Stimulated activated CD4-positive, alpha-beta T cell treated with anti-CD3 and anti-CD28 coated beads, Interleukin-15, amount 100 ng/mL, for 48 hours (primary cell): Measurements from ENCODE around the gene INO80E.
A peak's percentile ranks its signal among the peaks of the same experiment; 100 is the strongest.
"Not testable (repeated sequence)": the region's sequence is repeated elsewhere in the genome, so short reads cannot be mapped to it uniquely, and the experiment has no call there.

Experiments used
- DNase-seq, 2 donors: peaks; one replicate each; pipeline ENCODE4 v3.0.0-alpha.2; 2020; ENCODE audit warnings: low read depth in 2 of 2

INO80E gene

DNA sequence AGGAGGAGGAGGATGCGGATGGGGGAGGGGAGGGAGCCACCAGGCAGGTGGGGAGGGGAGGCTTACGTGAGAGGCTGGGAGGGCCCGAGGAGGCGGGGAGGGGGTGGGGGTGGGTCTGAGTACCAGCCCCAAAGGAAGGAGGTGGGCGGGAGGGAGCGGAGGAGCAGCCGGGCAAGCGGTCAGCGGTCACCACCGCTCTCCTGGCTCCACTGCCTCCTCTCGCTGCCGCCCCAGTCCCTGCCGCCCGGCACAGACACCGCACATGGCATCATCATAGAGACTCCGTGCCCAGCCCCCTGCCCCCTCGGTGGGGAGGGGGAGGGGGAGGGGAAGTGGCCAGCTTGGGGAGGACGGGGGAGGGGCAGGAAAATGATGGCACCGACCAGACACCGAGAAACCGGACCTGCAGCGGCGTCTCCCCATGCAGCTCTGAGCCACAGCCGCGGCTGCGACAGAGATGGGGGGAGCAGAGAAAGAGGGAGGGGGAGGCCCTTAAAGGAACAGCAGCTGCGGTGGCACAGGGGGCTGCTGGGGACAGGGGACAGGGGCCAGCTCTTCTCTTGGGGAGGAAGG is 34.9 kb downstream of the INO80E start, which contains the start of gene TLCD3B:
TSS of gene TLCD3B (minus strand) at position 431 of the 573 bp plus-strand sequence. CDS start 744 bp downstream, outside the sequence.
- DNase-seq: no peak

DNA sequence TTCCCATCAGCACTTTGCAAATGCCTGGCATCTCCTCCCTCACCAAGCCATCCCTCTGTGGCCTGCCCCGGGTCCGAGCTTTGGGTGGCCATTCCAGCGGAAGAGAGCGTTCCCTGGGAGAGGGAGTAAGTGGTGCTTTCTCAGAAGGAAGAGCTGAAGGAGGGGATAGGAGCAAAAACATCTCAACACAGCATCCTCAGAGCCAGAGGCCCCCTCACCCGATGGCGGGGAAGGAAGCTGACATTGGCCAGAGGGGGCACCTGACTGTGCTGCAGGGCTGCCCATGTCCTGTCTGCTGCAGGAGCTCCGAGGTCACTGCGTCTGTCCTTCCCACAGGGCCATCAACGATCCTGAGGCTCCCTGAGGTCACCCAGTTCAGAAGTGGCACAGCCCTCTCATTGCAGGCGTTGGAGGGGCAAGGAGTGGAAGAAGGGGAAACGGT is 35.5 kb downstream of the INO80E start:
- no peak for DNase-seq

DNA sequence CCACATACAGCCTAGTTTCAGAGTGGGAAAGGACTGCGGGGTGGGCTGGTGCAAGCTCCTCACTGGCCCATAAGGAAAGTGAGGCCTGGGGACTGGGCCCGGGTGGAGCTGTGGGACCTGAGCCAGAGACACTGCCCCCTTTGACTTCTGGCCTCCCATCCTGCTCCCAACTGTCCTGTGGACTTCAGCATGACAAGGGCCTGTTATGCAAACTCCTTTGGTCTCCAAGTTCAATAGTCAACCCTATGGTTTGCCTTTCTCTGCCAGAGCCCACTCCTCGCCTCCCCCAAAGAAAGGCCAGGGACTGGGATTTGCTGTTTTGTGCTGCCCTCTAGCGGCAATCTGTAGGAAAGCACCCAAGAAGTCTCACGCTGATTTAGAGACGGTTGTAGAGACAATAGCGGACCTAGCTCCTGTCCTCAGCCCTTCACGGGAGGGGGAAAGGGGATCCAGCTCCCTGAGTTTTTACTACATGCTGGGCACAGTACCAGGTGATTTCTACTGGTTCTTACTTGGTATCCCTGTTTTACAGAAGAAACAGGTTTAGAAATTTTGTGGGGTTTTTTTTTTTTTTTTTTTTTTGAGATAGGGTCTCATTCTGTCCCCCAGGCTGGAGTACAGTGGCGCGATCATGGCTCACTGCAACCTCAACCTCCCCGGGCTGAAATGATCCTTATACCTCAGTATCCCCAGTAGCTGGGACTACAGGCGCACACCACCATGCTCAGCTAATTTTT is 36.2 kb downstream of the INO80E start:
- DNase-seq: peak in 1 of 2 donors; percentile 44

DNA sequence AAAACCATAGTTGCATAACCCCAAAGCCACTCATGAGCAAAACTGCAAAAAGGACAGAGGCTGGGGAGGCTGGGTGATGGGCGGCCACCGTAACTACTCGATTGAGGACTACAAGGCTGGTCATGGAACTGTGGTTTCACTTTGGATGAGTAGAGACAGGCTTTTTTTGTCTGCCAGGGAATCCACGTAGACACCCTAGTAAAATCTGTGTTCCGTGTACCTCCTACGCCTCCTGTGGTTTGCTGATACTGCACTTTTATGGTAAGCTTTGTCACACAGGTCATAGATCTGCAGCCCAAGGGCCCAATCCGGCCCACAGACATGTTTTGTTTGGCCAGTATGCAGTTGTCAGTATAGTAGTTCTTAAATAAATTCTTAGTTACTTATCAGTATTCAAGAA is 37.2 kb downstream of the INO80E start:
- peak in 1 of 2 donors; percentile 26 for DNase-seq

DNA sequence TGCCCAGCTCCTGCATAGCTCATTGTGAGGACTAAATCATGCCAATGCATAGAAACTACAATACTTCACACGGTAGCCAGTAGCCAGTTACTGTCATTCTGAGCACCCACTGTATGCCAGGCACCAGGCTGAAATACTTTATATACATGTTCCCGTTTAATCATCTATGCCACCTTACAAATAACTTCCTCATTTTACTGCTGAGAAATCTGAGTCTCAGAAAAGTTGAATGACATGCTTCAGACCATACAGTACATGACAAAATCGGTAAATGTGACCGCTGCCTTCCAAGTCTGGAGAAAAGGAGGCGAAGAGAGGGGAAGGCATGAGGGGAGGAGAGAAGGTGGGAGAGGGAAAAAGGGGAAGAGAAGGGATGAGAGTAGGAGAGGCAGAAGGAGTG is 44.2 kb downstream of the INO80E start:
- no peak for DNase-seq

DNA sequence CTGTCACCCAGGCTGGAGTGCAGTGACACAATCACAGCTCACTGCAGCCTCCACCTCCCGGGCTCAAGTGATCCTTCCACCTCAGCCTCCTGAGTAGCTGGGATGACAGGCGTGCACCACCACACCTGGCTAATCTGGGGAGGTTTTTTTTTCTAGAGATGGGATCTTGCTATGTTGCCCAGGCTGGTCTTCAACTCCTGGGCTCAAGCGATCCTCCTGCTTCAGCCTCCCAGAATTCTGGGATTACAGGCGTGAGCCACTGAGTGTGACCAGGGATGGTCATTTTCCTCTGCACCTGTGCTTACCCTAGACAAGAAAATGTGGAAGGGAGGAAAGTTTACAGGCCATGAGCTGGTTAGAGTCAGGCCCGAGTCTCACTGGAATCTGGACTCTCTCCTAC is 44.6 kb downstream of the INO80E start:
- not testable (repeated sequence) for DNase-seq

DNA sequence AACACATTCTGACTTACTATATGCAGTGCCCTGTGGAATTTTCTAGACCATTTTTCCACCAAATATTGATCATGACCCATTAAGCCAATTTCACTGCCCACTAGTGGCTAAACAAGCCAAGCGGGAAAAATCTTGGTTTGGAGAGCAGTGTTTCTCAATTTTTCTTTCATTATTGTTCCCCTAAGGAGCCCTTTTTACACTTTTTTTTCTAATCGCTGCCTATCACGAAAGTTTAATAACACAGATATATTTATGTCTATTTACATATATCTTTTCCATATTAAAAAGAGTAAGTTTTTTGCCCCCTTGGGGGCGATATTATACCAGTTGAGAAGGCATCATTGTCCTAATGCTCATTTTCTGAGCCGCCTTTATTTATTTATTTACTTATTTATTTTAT is 45.8 kb downstream of the INO80E start:
- no peak for DNase-seq

DNA sequence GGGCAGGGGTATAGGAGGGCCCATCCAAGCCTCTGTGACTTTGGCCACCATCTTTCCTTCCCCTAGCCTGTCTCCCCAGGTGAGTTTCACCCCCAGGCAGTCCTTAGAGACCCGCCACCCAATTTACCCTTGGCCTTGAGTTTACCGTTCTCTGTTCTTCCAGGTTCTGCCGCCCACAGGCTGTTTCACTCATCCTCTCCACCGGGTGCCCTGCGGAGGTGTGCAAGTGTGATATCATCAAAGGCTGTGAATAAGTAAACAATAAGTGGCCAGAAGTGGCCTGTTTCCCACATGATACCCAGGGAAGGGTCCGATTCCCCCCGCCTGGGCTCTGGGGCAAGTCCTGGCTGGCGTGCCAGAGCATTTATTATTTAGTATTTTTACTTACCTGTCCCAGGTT is 50.1 kb downstream of the INO80E start:
- no peak for DNase-seq

DNA sequence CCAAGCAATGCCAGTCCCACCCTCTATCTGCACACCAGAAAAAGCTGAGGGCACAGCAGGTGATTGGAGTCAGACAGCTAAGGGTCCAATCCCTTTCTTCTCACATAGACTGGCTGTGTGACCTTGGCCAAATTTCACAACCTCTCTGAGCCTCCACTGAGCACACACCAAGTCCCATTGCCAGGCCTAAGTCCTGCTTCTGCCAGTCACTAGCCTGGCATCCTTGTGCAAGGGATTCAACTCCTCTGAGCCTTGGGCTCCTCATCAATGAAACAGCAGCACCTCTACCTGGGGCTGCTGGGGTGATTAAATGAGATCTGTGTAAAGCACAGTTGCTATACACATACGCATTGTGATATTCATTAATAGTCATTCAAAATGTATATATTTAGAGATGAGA is 50.5 kb downstream of the INO80E start:
- DNase-seq: no peak

DNA sequence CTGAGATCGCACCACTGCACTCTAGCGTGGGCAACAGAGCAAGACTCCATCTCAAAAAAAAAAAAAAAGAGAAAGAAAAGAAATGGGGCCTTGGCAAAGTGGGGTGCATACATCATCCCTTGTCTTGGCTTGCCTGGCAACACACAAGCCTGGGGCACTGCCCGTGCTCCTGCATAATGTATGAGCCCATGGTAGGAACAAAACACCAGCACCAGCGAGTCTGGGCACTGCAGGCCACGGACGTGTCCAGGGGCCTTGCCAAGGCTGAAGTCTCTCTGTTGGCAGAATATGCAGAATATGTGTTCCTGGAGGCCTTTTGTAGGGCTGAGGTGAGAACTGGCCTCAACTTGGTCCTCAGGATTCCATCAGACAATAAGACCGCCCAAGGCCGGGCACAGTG is 53.8 kb downstream of the INO80E start:
- no peak for DNase-seq

DNA sequence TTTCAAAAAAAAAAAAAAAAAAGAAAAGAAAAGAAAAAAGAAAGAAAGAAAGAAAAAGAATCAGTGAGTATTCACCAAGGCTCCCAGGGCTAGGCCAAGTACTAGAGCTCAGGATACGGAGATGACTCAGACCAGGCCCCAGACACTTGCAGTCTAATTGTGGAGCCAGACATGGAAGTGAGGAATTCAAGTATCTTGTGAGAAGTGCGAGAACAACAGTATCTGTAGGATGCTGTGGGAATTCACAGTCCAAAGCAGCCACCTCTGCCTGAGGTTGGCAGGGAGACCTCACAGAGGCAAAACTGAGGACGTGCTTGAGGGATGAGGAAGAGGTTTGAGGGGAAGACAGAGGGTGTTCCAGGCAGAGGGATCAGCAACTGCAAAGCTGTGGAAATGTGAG is 55.5 kb downstream of the INO80E start:
- no peak for DNase-seq

DNA sequence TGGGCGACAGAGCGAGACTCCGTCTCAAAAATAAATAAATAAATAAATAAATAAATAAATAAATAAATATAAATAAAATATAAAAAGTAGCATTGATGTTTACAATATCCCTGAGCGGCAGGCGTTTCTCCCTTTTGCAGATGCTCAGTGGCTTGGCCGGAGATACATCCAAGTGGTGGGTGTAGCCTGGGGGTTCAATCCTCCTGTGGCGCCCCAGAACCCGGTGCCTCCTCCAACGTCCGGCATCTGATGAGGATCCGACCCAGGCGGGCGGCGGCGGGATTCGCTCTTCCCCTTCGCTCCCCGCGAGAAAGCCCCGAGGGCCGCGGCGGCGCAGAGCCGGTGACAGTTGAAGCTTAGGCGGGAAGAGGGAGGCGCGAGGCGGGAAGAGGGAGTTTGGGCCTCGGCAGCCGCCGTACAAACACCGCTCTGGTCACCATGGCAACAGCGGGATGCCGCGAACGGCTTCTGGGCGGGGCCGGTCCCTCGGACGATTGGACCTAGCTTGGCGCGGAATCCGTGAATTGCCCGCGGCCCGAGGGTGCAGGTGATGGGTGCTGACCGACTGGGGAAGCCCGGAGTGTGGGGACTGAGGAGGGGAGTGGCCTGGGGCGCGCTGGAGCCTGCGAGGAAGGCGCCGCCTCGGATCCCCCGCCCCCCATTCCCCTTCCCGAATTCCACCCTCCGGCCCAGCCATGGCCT is 56.8 kb downstream of the INO80E start:
- peak; percentile 89 to 91 for DNase-seq

DNA sequence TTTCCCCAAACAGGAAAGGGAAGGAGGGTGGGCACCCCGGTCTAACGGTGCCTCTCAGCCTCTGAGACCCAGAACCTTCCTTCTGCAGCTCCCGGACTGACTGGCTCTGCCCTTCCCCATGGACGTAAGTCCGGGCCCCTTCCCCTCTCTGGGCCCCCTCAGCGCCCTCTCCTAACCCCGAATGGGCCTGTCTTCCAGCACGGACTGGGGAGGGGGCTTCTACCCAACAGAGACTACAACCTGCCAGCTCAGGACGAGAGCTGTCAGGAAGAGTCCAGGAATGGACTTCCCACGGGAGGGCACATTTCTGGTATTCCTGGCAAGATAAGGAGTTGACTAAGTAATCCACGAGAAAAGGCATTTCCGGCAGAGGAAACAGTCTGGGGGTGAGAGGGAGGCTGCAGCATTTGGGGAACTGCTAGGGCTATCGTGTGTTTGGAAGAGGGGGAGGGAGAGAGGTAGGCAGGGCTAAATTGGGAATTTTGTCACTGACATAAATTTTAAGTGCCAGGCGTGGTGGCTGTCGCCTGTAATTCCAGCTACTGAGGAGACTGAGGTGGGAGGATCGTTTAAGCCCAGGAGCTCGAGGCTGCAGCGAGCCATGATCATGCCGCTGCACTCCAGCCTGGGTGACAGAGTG is 57.5 kb downstream of the INO80E start:
- DNase-seq: no peak

DNA sequence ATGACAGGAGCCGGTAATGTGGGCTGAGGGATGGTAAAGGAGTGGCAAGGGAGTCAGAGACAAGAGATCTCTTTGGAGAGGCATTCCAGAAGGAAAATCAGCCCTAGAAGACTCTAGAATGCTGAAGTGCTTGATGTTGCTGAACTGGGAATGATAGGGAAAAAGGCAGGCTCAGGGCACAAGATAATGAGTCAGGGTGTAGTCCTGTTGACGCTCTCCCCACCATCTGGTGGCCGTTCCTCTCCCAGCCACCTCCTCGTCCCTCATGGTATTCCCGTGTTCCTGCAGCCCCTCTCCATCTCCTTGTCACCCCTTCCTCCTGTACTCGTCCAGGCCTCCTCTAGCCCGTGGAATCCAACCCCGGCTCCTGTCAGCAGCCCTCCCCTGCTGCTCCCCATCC is 58.4 kb downstream of the INO80E start:
- no peak for DNase-seq

DNA sequence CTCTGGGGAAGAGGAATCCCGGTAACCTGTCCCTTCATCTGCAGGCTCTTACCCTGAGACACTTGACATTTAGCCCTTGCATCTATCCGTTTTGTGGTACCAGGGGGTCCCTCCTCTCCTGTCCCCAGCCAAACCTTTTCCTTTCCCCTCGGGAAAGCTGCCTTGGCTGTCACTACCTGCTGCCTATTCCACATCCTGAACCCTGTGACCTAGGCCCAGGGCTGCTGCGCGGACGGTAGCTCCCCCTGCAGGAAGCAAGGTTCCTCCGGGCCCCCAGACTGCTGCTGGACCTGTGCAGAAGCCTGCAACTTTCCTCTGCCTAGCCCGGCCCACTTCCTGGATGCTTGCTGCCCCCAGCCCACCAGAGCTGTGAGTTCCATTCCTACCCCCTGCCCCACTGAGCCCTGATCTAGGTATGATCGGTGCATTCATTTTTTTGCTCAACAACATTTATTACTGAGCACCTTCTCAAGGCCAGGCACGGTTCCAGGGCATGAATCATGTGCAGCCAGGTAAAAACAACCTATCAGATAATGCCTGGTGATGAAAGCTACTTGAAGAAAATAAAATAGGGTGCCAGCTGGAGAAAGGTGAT is 59.0 kb downstream of the INO80E start:
- peak in 1 of 2 donors; percentile 46 for DNase-seq
